HepG2 (cell line): ENCODE data around the gene OTUB2. TPM values are rescaled to one million over a fixed set of nuclear protein-coding genes. Genes with fewer than 3 reads are reported as not detected.

Experiments
- ATAC-seq: fragments of 200-7000 bp; cut with Tn5 transposase; 3 replicates; pipeline ENCODE4 v1.9.1; 2020; ENCODE audit warnings: mild to moderate bottlenecking, moderate library complexity
- BruUV-seq: library from RNA; stranded (reverse); fragments of 400-500 nt; replicated peaks from 2 replicates; lab custom pipeline; 2021; lab: Mats Ljungman, UMichigan
- CTCF ChIA-PET: fragments of 300-600 bp; formaldehyde crosslinking; extraction: SDS; loops from one replicate; lab custom pipeline; 2021; ENCODE audit warnings: low total read pairs, inconsistent platforms, low intra/inter-chr PET ratio; lab: Yijun Ruan, JAX
- POLR2A ChIA-PET: fragments of 350-600 bp; sonication (Branson Sonifier 250); formaldehyde crosslinking; loops from one replicate; lab custom pipeline; 2020; ENCODE audit warnings: antibody characterized with exemption, inconsistent platforms; lab: Yijun Ruan, JAX
- DNase-seq: peaks from one replicate; pipeline ENCODE4 v3.0.0-alpha.2; 2015; ENCODE audit warnings: low spot score
- FAIRE-seq: peaks from 3 replicates; lab custom pipeline; 2011; peaks lifted over from hg19 to GRCh38; lab: Jason Lieb, UNC
- H2AFZ ChIP-seq: one replicate; pipeline ENCODE4 v1.6.1; 2011; ENCODE audit warnings: low read length, inconsistent platforms
- H3K27ac ChIP-seq: fragments of 300-600 bp; 3 replicates; pipeline ENCODE4 v1.8.0; 2011; ENCODE audit warnings: mixed run types, mild to moderate bottlenecking, mixed read lengths, low read length, inconsistent platforms; ENCODE audit not compliant: insufficient read depth; ENCODE audit errors: extremely low read length
- H3K27me3 ChIP-seq, 2 experiments: fragments of 200-600 bp in 1 of 2; 2 replicates in 1 of 2; 3 replicates in 1 of 2; pipeline versions ENCODE4 v1.6.0 to v1.8.0; 2011; ENCODE audit warnings: low read length in 2 of 2, mild to moderate bottlenecking in 2 of 2, moderate library complexity in 2 of 2, inconsistent platforms in 1 of 2; ENCODE audit not compliant: insufficient read depth in 2 of 2, control insufficient read depth in 1 of 2
- H3K36me3 ChIP-seq, 2 experiments: fragments of 200-600 bp in 1 of 2; replicated peaks in 1 of 2; 2 replicates in 1 of 2; 3 replicates in 1 of 2; pipeline versions ENCODE4 v1.5.1 to v1.8.0; 2011; ENCODE audit warnings: low read length in 2 of 2, inconsistent platforms in 1 of 2; ENCODE audit not compliant: insufficient read depth in 2 of 2, control insufficient read depth in 1 of 2
- H3K4me1 ChIP-seq: 2 replicates; pipeline ENCODE4 v1.5.1; 2012; ENCODE audit warnings: low read length, inconsistent platforms; ENCODE audit not compliant: insufficient read depth
- H3K4me2 ChIP-seq: 2 replicates; pipeline ENCODE4 v1.6.0; 2011; ENCODE audit warnings: low read depth, low read length, inconsistent platforms
- H3K4me3 ChIP-seq, 3 experiments: fragments of 200-600 bp in 1 of 3; sonication (generic), shearing (Covaris generic) in 1 of 3; replicated peaks in 1 of 3; 2 replicates each; pipeline ENCODE4 v1.5.1; 2011 to 2016; ENCODE audit warnings: low read length in 3 of 3, inconsistent platforms in 2 of 3, low read depth in 2 of 3, mild to moderate bottlenecking in 2 of 3, control low read depth in 1 of 3, mixed read lengths in 1 of 3; ENCODE audit not compliant: insufficient read depth in 1 of 3
- H3K79me2 ChIP-seq: one replicate; pipeline ENCODE4 v1.6.1; 2011; ENCODE audit warnings: low read length, inconsistent platforms; ENCODE audit not compliant: insufficient read depth
- H3K9ac ChIP-seq: 2 replicates; pipeline ENCODE4 v1.6.0; 2011; ENCODE audit warnings: mild to moderate bottlenecking, low read depth, low read length, inconsistent platforms; ENCODE audit not compliant: insufficient read depth
- H3K9me3 ChIP-seq: 2 replicates; pipeline ENCODE4 v1.5.1; 2012; ENCODE audit warnings: mild to moderate bottlenecking, low read length
- H4K20me1 ChIP-seq: 2 replicates; pipeline ENCODE4 v1.6.0; 2011; ENCODE audit warnings: inconsistent platforms, mild to moderate bottlenecking, low read length, moderate library complexity; ENCODE audit not compliant: insufficient read depth
- AKAP8 ChIP-seq: sonication (generic); formaldehyde crosslinking; IDR thresholded peaks from 2 replicates; pipeline ENCODE4 v1.5.1; 2020; ENCODE audit warnings: mild to moderate bottlenecking, missing genetic modification reagents
- KDM1A ChIP-seq: IDR thresholded peaks from 2 replicates; pipeline ENCODE4 v1.6.1; 2016; ENCODE audit warnings: missing compliant biosample characterization
- NFKB2 ChIP-seq: sonication (generic); formaldehyde crosslinking; IDR thresholded peaks from 2 replicates; pipeline ENCODE4 v1.4.0; 2020; ENCODE audit warnings: missing genetic modification reagents, borderline replicate concordance
- TARDBP ChIP-seq: sonication (generic); formaldehyde crosslinking; IDR thresholded peaks from 2 replicates; pipeline ENCODE4 v1.8.0; 2022; ENCODE audit warnings: mild to moderate bottlenecking, missing genetic modification reagents
- TBP ChIP-seq: sonication (generic); formaldehyde crosslinking; IDR thresholded peaks from 2 replicates; pipeline ENCODE4 v1.5.0; 2020; ENCODE audit warnings: missing genetic modification reagents
- ZMYM3 ChIP-seq: sonication (generic); formaldehyde crosslinking; IDR thresholded peaks from 2 replicates; pipeline ENCODE4 v1.5.1; 2020; ENCODE audit warnings: mild to moderate bottlenecking, missing genetic modification reagents
- ZNF17 ChIP-seq: sonication (generic); formaldehyde crosslinking; IDR thresholded peaks from 2 replicates; pipeline ENCODE4 v1.5.0; 2020; ENCODE audit warnings: mild to moderate bottlenecking, missing genetic modification reagents
- ZNF577 ChIP-seq: sonication (generic); formaldehyde crosslinking; IDR thresholded peaks from 2 replicates; pipeline ENCODE4 v1.4.0; 2020; ENCODE audit warnings: mild to moderate bottlenecking, low read depth, missing genetic modification reagents, borderline replicate concordance
- ZNF687 ChIP-seq: sonication (generic); formaldehyde crosslinking; IDR thresholded peaks from 2 replicates; pipeline ENCODE4 v1.5.1; 2020; ENCODE audit warnings: mild to moderate bottlenecking, missing genetic modification reagents, moderate library complexity
- ZNF761 ChIP-seq: sonication (generic); formaldehyde crosslinking; conservative IDR thresholded peaks from 2 replicates; pipeline ENCODE4 v1.4.0; 2020; ENCODE audit warnings: mild to moderate bottlenecking, missing genetic modification reagents
- ZNF768 ChIP-seq: sonication (generic); formaldehyde crosslinking; IDR thresholded peaks from 2 replicates; pipeline ENCODE4 v1.4.0; 2020; ENCODE audit warnings: missing genetic modification reagents
- ZNF792 ChIP-seq: IDR thresholded peaks from 2 replicates; pipeline ENCODE4 v1.6.1; 2016
- ZNF839 ChIP-seq: sonication (generic); formaldehyde crosslinking; IDR thresholded peaks from 2 replicates; pipeline ENCODE4 v1.4.0; 2020; ENCODE audit warnings: missing genetic modification reagents, mild to moderate bottlenecking, borderline replicate concordance
- ZUFSP ChIP-seq: sonication (generic); formaldehyde crosslinking; IDR thresholded peaks from 2 replicates; pipeline ENCODE4 v1.9.0; 2021; ENCODE audit warnings: missing genetic modification reagents, mild to moderate bottlenecking, borderline replicate concordance
- WGBS: methylation state at CpG from one replicate; pipeline ENCODE4 v1.1.6; 2017; ENCODE audit warnings: low lambda C conversion rate; 5-methylcytosine and 5-hydroxymethylcytosine counted together
- in situ Hi-C: cut with HindIII; loops from 2 replicates; pipeline ENCODE4 v1.10.0; 2017; ENCODE audit warnings: low pct_unique_long_range_greater_than_20kb; ENCODE audit not compliant: extremely low pct_ligation_motif_present
- intact Hi-C: fragments of 100-400 bp; cut with micrococcal nuclease; formaldehyde crosslinking; loops from one replicate; pipeline ENCODE4 v1.10.0; 2022; ENCODE audit not compliant: unreplicated experiment
- polyA plus RNA-seq, 8 experiments: library from polyadenylated mRNA; depleted of rRNA in 3 of 8; stranded (reverse) in 7 of 8; unstranded in 1 of 8; fragments of >200 nt; fragmentation: Illumina TruSeq in 4 of 8; extraction: Trizol in 4 of 8; gene quantifications; 2 replicates each; pipeline versions ENCODE4 v1.2.1 to v1.2.3, GENCODE V29; 2011 to 2016; ENCODE audit warnings: low read depth in 4 of 8, missing spikeins in 1 of 8, mixed read lengths in 1 of 8; ENCODE audit not compliant: insufficient read depth in 1 of 8
- total RNA-seq, 5 experiments: library from RNA; depleted of rRNA; stranded (reverse); fragments of >200 nt; fragmentation: Illumina TruSeq; extraction: Trizol; gene quantifications; 2 replicates each; pipeline ENCODE4 v1.2.3, GENCODE V29; 2016; ENCODE audit warnings: low read depth in 1 of 5

The OTUB2 gene
- total and polyA plus RNA-seq, 2 of the 13 experiments (the other 11 are each of a cell fraction or from before 2014, with no cell fraction given), result 2.2 to 2.4 TPM

- peaks cover 37% of the 10 kb centered on the region for H3K4me1 ChIP-seq
- 0 out of 5 replicates have a peak, but pooled peaks cover 0 to 3% of the 10 kb centered on the region in 2 experiments for H3K36me3 ChIP-seq
- H3K4me2 ChIP-seq, result no peak overlapping the region
- H3K27ac ChIP-seq, result no peak overlapping the region
- H3K9ac ChIP-seq, result peak overlapping the region; percentile 4; the same call in 1 of the 2 replicates
- ATAC-seq (no peak), FAIRE-seq (no peak), DNase-seq (no peak)
- CTCF ChIA-PET, result no interaction called here
- no peaks in the 10 kb centered on the region for H4K20me1 ChIP-seq
- in situ Hi-C loops, result no loop called here
- POLR2A ChIA-PET, result interaction anchor here (0.6 to 1.8 kb wide), 4 partner anchors 9 to 276 kb away, joined by 4 to 6 read pairs (median 4); partner anchors contain the start of genes DDX24 and IFI27L1
- H3K27me3 ChIP-seq, result no peaks in the 10 kb centered on the region
- H3K79me2 ChIP-seq, result peaks cover 2% of the 10 kb centered on the region
- no TSS peak for BruUV-seq
- intact Hi-C loops, result no loop called here
- 91% methylated on average over 7 of the region's 7 CpGs for WGBS
- no peaks in the 10 kb centered on the region for H3K9me3 ChIP-seq
- no peak overlapping the region for H3K4me3 ChIP-seq
- TF ChIP-seq ZUFSP (CRISPR knock-in tag) (no peak), NFKB2 (CRISPR knock-in tag) (no peak), KDM1A (CRISPR knock-in tag) (no peak), TARDBP (CRISPR knock-in tag) (no peak), ZNF768 (CRISPR knock-in tag) (no peak), ZNF839 (no peak), ZNF687 (CRISPR knock-in tag) (0 out of 2 replicates have a peak, but pooled peaks have one; percentile 10), ZNF577 (CRISPR knock-in tag) (no peak), TBP (CRISPR knock-in tag) (no peak), ZMYM3 (CRISPR knock-in tag) (peak; percentile 47; the same call in 1 of the 2 replicates), AKAP8 (CRISPR knock-in tag) (no peak), ZNF792 (no peak), ZNF17 (CRISPR knock-in tag) (no peak), ZNF761 (CRISPR knock-in tag) (no peak)
- TF ChIP-seq, all 625 proteins: peak for 2
- H2AFZ ChIP-seq, result no peak overlapping the region
Measured at GRCh38 chr14:94029671-94030203, 3.6 kb downstream of the OTUB2 start.
